Measurements from ENCODE around the gene FAF2. TPM values are rescaled to one million over a fixed set of nuclear protein-coding genes. Genes with fewer than 3 reads are reported as not detected.

Gene FAF2
- total and polyA plus RNA-seq, 3 donors from 2014 or later, result 53.9 to 57.6 (median 55.0) TPM

DNA sequence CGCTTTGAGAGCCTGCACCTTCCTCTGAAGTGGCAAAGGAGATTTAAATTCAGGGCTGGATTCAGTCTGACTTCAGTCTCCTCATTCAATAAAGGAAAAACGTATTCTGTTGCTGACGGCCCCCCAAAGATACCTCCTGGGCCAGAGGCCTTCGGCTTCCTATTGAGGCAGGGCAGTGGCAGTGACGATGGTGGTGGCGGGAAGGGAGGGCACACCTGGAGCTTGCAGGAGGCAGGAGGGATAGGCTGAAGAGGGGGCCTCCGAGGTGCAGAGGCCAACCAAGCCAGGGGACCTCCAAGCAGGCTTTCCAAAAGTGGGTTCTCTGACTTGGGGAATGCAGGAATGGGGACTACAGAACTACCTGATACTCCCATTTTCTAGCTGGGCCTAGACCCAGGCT is 73.1 kb downstream of the FAF2 start:
- DNase-seq, result no peak
- 82 to 85% methylated on average over 7 of the region's 7 CpGs for WGBS, 2 donors
- Histone ChIP-seq H3K4me1 (no peaks in the 10 kb centered on the region), H3K36me3 (ENCODE audit: low read depth, missing control alignments) (no peaks in the 10 kb centered on the region), H3K9me3 (no peaks in the 10 kb centered on the region), H3K27ac (no peak overlapping the region), H3K27me3 (no peaks in the 10 kb centered on the region), H3K4me3 (no peak overlapping the region)
- intact Hi-C loops (cut with DNase I; ENCODE audit: low total_unique reads), result no loop called here
- no peak for TF ChIP-seq POLR2A (IDR thresholded peaks at IDR 0.05)
- no peak for TF ChIP-seq CTCF (IDR thresholded peaks at IDR 0.05)

DNA sequence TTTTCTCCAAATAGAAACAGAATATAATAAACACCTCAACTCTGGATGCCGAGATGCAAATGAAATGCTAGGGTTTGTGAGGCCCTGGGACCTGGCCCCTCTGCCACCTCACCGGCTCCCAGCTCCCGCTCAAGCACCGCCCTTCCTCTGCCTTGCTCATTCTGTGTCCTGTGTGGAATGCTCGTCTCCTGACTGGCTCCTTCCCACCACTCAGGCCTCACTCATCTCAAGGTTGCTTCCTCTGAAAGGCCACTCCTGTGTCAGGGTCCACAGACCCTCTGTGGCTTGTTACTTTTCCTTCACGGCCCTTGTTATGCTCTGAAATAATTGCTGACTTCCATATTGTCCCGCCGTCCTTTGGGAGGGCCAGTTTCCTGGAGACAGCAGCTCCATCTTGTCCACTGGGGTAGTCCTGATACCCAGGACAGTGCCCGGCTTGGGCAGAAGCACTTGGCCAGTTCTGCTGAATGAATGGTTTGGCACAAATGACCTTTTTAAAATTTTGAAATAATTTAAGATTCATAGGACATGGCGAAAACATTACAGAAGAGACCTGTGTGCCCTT is 73.6 kb downstream of the FAF2 start:
- WGBS, 2 donors, result 69 to 81% methylated on average over 10 of the region's 10 CpGs
- DNase-seq, result no peak
- intact Hi-C loops (cut with DNase I; ENCODE audit: low total_unique reads), result no loop called here
- TF ChIP-seq POLR2A (IDR thresholded peaks at IDR 0.05), result no peak
- no peak for TF ChIP-seq CTCF (IDR thresholded peaks at IDR 0.05)
- H3K4me3 ChIP-seq, result no peak overlapping the region
- no peaks in the 10 kb centered on the region for H3K9me3 ChIP-seq
- H3K27me3 ChIP-seq, result no peaks in the 10 kb centered on the region
- H3K4me1 ChIP-seq, result no peaks in the 10 kb centered on the region
- H3K27ac ChIP-seq, result no peak overlapping the region
- no peaks in the 10 kb centered on the region for H3K36me3 ChIP-seq (ENCODE audit: low read depth, missing control alignments)

GRCh38 chr5:176524138-176524537 is 76.0 kb downstream of the FAF2 start:
- Histone ChIP-seq H3K36me3 (ENCODE audit: low read depth, missing control alignments) (no peaks in the 10 kb centered on the region), H3K4me1 (peaks cover 8% of the 10 kb centered on the region), H3K9me3 (no peaks in the 10 kb centered on the region), H3K27ac (no peak overlapping the region), H3K4me3 (no peak overlapping the region), H3K27me3 (no peaks in the 10 kb centered on the region)
- 91 to 96% methylated on average over 6 of the region's 6 CpGs for WGBS, 2 donors
- intact Hi-C loops (cut with DNase I; ENCODE audit: low total_unique reads), result no loop called here
- no peak for DNase-seq
- TF ChIP-seq POLR2A (IDR thresholded peaks at IDR 0.05), result no peak
- no peak for TF ChIP-seq CTCF (IDR thresholded peaks at IDR 0.05)

DNA sequence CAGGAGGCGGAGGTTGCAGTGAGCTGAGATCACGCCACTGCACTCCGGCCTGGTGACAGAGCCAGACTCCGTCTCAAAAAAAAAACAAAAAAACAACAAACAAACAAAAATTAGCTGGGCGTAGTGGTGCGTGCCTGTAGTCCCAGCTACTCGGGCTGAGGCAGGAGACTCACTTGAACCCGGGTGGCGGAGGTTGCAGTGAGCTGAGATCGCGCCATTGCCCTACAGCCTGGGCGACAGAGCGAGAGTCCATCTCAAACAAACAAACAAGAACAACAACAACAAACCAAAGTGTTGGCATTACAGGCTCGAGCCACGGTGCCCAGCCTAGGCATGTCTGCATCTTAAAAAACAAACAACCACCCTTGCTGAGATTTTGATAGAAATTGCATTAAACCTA is 76.8 kb downstream of the FAF2 start:
- no peaks in the 10 kb centered on the region for H3K9me3 ChIP-seq
- no peak overlapping the region for H3K4me3 ChIP-seq
- 90 to 97% methylated on average over 15 of the region's 15 CpGs for WGBS, 2 donors
- no peak for TF ChIP-seq POLR2A (IDR thresholded peaks at IDR 0.05)
- no peak for TF ChIP-seq CTCF (IDR thresholded peaks at IDR 0.05)
- no peaks in the 10 kb centered on the region for H3K36me3 ChIP-seq (ENCODE audit: low read depth, missing control alignments)
- H3K27ac ChIP-seq, result no peak overlapping the region
- peaks cover 8% of the 10 kb centered on the region for H3K4me1 ChIP-seq
- H3K27me3 ChIP-seq, result no peaks in the 10 kb centered on the region
- intact Hi-C loops (cut with DNase I; ENCODE audit: low total_unique reads), result no loop called here
- DNase-seq, result no peak

- Histone ChIP-seq H3K27ac (no peak overlapping the region), H3K27me3 (no peaks in the 10 kb centered on the region), H3K4me1 (peaks cover 11% of the 10 kb centered on the region), H3K4me3 (no peak overlapping the region), H3K36me3 (ENCODE audit: low read depth, missing control alignments) (no peaks in the 10 kb centered on the region), H3K9me3 (no peaks in the 10 kb centered on the region)
- intact Hi-C loops (cut with DNase I; ENCODE audit: low total_unique reads), result no loop called here
- WGBS, 2 donors, result 95 to 97% methylated on average over 9 of the region's 9 CpGs
- DNase-seq, result no peak
- TF ChIP-seq POLR2A (IDR thresholded peaks at IDR 0.05) (no peak), CTCF (IDR thresholded peaks at IDR 0.05) (no peak)
Measured at GRCh38 chr5:176525677-176526076, 77.5 kb downstream of the FAF2 start.
